Vagina (tissue), 2 donors: Measurements from ENCODE around the gene BAIAP2L1.

Experiments used
- CTCF ChIP-seq, 3 experiments: fragments of 450-650 bp in 2 of 3; fragments of 200-600 bp in 1 of 3; sonication (generic) in 1 of 3; IDR thresholded peaks; one replicate each; pipeline ENCODE4 v1.5.1; 2017 to 2019; ENCODE audit warnings: antibody characterized with exemption in 3 of 3, mild to moderate bottlenecking in 2 of 3, moderate library complexity in 2 of 3
- POLR2AphosphoS5 ChIP-seq, 2 donors: sonication (generic); formaldehyde crosslinking; IDR thresholded peaks; one replicate each; pipeline ENCODE4 v1.9.0; 2017; ENCODE audit warnings: antibody characterized with exemption in 2 of 2, mild to moderate bottlenecking in 2 of 2, low read depth in 1 of 2; ENCODE audit not compliant: insufficient read depth in 1 of 2

GRCh38 chr7:98288064-98288823, 112.6 kb downstream of the BAIAP2L1 start:
- no peak for TF ChIP-seq CTCF (IDR thresholded peaks at IDR 0.05)
- TF ChIP-seq POLR2AphosphoS5 (IDR thresholded peaks at IDR 0.05; ENCODE audit: insufficient read depth in 1 of 2, low read depth in 1 of 2): no peak
